ENCODE measurements around the gene LSM2. TPM values are rescaled to one million over a fixed set of nuclear protein-coding genes. Genes with fewer than 3 reads are reported as not detected.
"Not testable (repeated sequence)": the region's sequence is repeated elsewhere in the genome, so short reads cannot be mapped to it uniquely, and the experiment has no call there.

The LSM2 gene
- total and polyA plus RNA-seq, 9 of the 15 experiments (the other 6 are each of a cell fraction or from before 2014, with no cell fraction given): 154 to 407 (median 223) TPM

- H3K79me2 ChIP-seq (ENCODE audit: control insufficient read depth, insufficient read depth, low read length): peaks cover 48% of the 10 kb centered on the region
- peak overlapping the region; percentile 85; the same call in 1 of the 2 replicates for H3K4me3 ChIP-seq
- H3K27me3 ChIP-seq (ENCODE audit: control insufficient read depth in 2 of 2, insufficient read depth in 2 of 2, low read length in 2 of 2); H3K4me2 ChIP-seq (ENCODE audit: insufficient read depth, low read length); ATAC-seq; DNase-seq (ENCODE audit: extremely low read depth in 1 of 4, low spot score in 3 of 4); H2AFZ ChIP-seq (ENCODE audit: low read depth, low read length); H3K9me1 ChIP-seq (ENCODE audit: control insufficient read depth, insufficient read depth, low read length); CTCF ChIA-PET (ENCODE audit: low intra/inter-chr PET ratio); H3K9me3 ChIP-seq (replicated peaks; ENCODE audit: control insufficient read depth, insufficient read depth, low read depth, low read length); in situ Hi-C loops (cut with MboI); H3K27ac ChIP-seq (ENCODE audit: extremely low read depth, low read depth, low read length); H3K9ac ChIP-seq (ENCODE audit: insufficient read depth in 1 of 2, low read depth in 2 of 2, low read length in 2 of 2); BruUV-seq (replicated peaks); FAIRE-seq; intact Hi-C loops (cut with micrococcal nuclease): not testable (repeated sequence)
- peaks cover 30% of the 10 kb centered on the region for H4K20me1 ChIP-seq (replicated peaks; ENCODE audit: control insufficient read depth, insufficient read depth, low read length)
- peaks cover 17 to 30% of the 10 kb centered on the region in 2 experiments for H3K4me1 ChIP-seq (replicated peaks in 1 of 2; ENCODE audit: control insufficient read depth in 2 of 2, insufficient read depth in 2 of 2, low read length in 2 of 2)
- POLR2A ChIA-PET: interaction anchor here (0.7 to 15.7 kb wide), 17 partner anchors 4 to 298 kb away, joined by 3 to 229 read pairs (median 5); partner anchors contain the start of genes APOM, BAG6, C6orf47 and CSNK2B
- 0 out of 2 replicates have a peak, but pooled peaks have one; percentile 70 for TF ChIP-seq ZNF445 (CRISPR knock-in tag; IDR thresholded peaks at IDR 0.05; ENCODE audit: low read depth)
- 0 out of 2 replicates have a peak, but pooled peaks have one; percentile 30 for TF ChIP-seq PHTF2 (CRISPR knock-in tag; IDR thresholded peaks at IDR 0.05)
- 0 out of 2 replicates have a peak, but pooled peaks have one; percentile 8 for TF ChIP-seq ZNF253 (CRISPR knock-in tag; conservative IDR thresholded peaks at IDR 0.05)
- 0 out of 2 replicates have a peak, but pooled peaks have one; percentile 60 for TF ChIP-seq KAT7 (CRISPR knock-in tag; IDR thresholded peaks at IDR 0.05; ENCODE audit: borderline replicate concordance)
- TF ChIP-seq MBD2 (IDR thresholded peaks at IDR 0.05; ENCODE audit: borderline replicate concordance, low read depth): 0 out of 2 replicates have a peak, but pooled peaks have one; percentile 5
- TF ChIP-seq, protein P1, sequence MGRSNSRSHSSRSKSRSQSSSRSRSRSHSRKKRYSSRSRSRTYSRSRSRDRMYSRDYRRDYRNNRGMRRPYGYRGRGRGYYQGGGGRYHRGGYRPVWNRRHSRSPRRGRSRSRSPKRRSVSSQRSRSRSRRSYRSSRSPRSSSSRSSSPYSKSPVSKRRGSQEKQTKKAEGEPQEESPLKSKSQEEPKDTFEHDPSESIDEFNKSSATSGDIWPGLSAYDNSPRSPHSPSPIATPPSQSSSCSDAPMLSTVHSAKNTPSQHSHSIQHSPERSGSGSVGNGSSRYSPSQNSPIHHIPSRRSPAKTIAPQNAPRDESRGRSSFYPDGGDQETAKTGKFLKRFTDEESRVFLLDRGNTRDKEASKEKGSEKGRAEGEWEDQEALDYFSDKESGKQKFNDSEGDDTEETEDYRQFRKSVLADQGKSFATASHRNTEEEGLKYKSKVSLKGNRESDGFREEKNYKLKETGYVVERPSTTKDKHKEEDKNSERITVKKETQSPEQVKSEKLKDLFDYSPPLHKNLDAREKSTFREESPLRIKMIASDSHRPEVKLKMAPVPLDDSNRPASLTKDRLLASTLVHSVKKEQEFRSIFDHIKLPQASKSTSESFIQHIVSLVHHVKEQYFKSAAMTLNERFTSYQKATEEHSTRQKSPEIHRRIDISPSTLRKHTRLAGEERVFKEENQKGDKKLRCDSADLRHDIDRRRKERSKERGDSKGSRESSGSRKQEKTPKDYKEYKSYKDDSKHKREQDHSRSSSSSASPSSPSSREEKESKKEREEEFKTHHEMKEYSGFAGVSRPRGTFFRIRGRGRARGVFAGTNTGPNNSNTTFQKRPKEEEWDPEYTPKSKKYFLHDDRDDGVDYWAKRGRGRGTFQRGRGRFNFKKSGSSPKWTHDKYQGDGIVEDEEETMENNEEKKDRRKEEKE (IDR thresholded peaks at IDR 0.05; ENCODE audit: borderline replicate concordance in 1 of 2, control insufficient read depth in 1 of 2, low read depth in 2 of 2, low read length in 1 of 2): peak in 1 of 2 experiments; percentile 30; a peak in 1 of 4 replicates
- peak; percentile 24 for TF ChIP-seq SIRT6 (IDR thresholded peaks at IDR 0.05; ENCODE audit: low read depth, low read length)
- TF ChIP-seq POLR2AphosphoS5 (IDR thresholded peaks at IDR 0.05; ENCODE audit: control insufficient read depth, insufficient read depth, low read depth, low read length): peak; percentile 12; the same call in 1 of the 2 replicates
- TF ChIP-seq, protein P2, sequence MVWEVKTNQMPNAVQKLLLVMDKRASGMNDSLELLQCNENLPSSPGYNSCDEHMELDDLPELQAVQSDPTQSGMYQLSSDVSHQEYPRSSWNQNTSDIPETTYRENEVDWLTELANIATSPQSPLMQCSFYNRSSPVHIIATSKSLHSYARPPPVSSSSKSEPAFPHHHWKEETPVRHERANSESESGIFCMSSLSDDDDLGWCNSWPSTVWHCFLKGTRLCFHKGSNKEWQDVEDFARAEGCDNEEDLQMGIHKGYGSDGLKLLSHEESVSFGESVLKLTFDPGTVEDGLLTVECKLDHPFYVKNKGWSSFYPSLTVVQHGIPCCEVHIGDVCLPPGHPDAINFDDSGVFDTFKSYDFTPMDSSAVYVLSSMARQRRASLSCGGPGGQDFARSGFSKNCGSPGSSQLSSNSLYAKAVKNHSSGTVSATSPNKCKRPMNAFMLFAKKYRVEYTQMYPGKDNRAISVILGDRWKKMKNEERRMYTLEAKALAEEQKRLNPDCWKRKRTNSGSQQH (CRISPR knock-in tag; IDR thresholded peaks at IDR 0.05): peak; percentile 73; the same call in 1 of the 2 replicates
- 0 out of 4 replicates have a peak, but pooled peaks of 1 of the 2 experiments have one; percentile 15 for TF ChIP-seq TBL1XR1 (IDR thresholded peaks at IDR 0.05; ENCODE audit: low read length in 2 of 2)
- TF ChIP-seq ZBTB26 (CRISPR knock-in tag; IDR thresholded peaks at IDR 0.05): 0 out of 2 replicates have a peak, but pooled peaks have one; percentile 24
- TF ChIP-seq ZNF668 (CRISPR knock-in tag; IDR thresholded peaks at IDR 0.05): 0 out of 2 replicates have a peak, but pooled peaks have one; percentile 47
- 0 out of 2 replicates have a peak, but pooled peaks have one; percentile 4 for TF ChIP-seq HEY1 (CRISPR knock-in tag; IDR thresholded peaks at IDR 0.05; ENCODE audit: borderline replicate concordance)
- peak; percentile 39; the same call in 1 of the 2 replicates for TF ChIP-seq NFXL1 (CRISPR knock-in tag; IDR thresholded peaks at IDR 0.05)
- TF ChIP-seq ZNF77 (CRISPR knock-in tag; IDR thresholded peaks at IDR 0.05): peak; percentile 29; the same call in 1 of the 2 replicates
- TF ChIP-seq KLF10 (CRISPR knock-in tag; IDR thresholded peaks at IDR 0.05): 0 out of 2 replicates have a peak, but pooled peaks have one; percentile 4
- peaks cover 60% of the 10 kb centered on the region for H3K36me3 ChIP-seq (ENCODE audit: control insufficient read depth, insufficient read depth, low read length)
- WGBS (ENCODE audit: insufficient coverage, low coverage, missing lambda C conversion rate): 85% methylated on average over 8 of the region's 8 CpGs
Observed at GRCh38 chr6:31839779-31840126, 33.0 kb upstream of the LSM2 start.
